Breast epithelium (tissue), 3 donors: ENCODE measurements around the gene ERICH3.

ENCODE experiments used
- CTCF ChIP-seq, 3 donors: fragments of 450-650 bp; IDR thresholded peaks; one replicate each; pipeline ENCODE4 v1.5.1; 2016 to 2017; ENCODE audit warnings: antibody characterized with exemption in 3 of 3, mild to moderate bottlenecking in 3 of 3, moderate library complexity in 3 of 3
- POLR2A ChIP-seq: fragments of 450-650 bp; IDR thresholded peaks from one replicate; pipeline ENCODE4 v1.6.1; 2016; ENCODE audit warnings: antibody characterized with exemption, mild to moderate bottlenecking, moderate library complexity
- POLR2AphosphoS5 ChIP-seq, 3 donors: sonication (generic); formaldehyde crosslinking; IDR thresholded peaks; one replicate each; pipeline ENCODE4 v1.6.1; 2017; ENCODE audit warnings: antibody characterized with exemption in 3 of 3

- TF ChIP-seq POLR2AphosphoS5 (IDR thresholded peaks at IDR 0.05) (no peak), CTCF (IDR thresholded peaks at IDR 0.05) (no peak), POLR2A (no peak)
Measured at GRCh38 chr1:74690364-74690696, 16.7 kb upstream of the ERICH3 start.
